Omental fat pad (tissue), 4 donors: ENCODE measurements around the gene HACD2. TPM values are rescaled to one million over a fixed set of nuclear protein-coding genes. Genes with fewer than 3 reads are reported as not detected.

Experiments
- ATAC-seq: fragments of 150-250 bp; one replicate; pipeline ENCODE4 v1.9.1; 2016; ENCODE audit warnings: mild to moderate bottlenecking, moderate library complexity; ENCODE audit not compliant: low FRiP score
- DNase-seq: peaks from one replicate; pipeline ENCODE4 v3.0.0-alpha.2; 2019; ENCODE audit warnings: low spot score
- total RNA-seq, 4 donors: library from RNA; depleted of rRNA; stranded (reverse); fragments of >200 nt; gene quantifications; one replicate each; pipeline ENCODE4 v1.1.0, GENCODE V29; 2016
- TF ChIP-seq, protein P1 (sequence below), 3 donors: fragments of 450-650 bp; IDR thresholded peaks; one replicate each; pipeline ENCODE4 v1.5.1; 2016 to 2017; ENCODE audit warnings: antibody characterized with exemption in 3 of 3, mild to moderate bottlenecking in 3 of 3, moderate library complexity in 2 of 3

Gene HACD2, protein sequence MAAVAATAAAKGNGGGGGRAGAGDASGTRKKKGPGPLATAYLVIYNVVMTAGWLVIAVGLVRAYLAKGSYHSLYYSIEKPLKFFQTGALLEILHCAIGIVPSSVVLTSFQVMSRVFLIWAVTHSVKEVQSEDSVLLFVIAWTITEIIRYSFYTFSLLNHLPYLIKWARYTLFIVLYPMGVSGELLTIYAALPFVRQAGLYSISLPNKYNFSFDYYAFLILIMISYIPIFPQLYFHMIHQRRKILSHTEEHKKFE
- total RNA-seq: 10 to 100 TPM; 31.7 to 44.9 (median 34.0) TPM

DNA sequence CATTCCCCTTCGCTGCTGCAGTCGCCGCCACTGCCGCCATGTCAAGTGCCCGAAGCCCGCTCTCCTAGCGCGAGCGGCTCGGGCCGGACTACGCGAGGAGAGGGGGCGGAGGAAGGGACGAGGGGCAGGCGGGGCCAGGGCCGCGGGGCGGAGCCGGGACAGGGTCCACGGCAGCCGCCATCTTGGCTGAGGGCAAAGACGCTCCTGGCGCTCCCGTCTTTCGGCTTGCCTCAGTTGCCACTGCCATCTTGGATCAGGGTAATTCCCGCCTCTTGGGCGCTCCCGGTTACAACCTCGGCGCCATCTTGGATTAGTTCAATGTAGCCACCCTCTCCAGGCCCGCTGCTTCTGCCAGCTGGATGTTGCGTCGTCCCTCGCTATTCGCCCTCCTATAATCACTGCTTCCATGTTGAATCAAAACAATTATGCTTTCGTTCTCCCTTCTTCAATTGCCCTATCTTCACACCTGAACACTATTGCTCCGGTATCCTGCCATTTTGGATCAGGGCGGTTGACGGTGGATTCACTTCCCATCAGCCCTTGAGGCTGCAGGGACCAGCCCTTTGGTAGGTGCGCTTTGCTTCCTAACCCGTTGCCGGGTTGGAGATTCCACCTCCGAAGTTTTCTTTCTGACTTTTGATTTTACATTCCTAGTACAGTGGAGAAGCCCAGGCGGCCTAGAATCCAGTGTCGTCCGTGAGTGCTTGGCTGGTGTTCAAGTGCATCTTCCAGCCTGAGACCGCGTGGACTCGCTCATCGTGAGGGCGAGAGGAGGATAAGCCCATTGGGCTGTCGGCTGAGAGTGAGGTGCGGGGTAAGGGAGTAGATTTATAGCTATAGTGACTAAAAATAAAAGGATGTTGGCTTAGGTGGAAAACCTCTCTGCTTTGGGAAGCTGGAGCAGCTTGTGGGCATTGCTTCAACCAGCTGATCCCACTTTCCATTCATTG, at the start of gene HACD2:
TSS of gene HACD2 (minus strand) at position 66 of the 950 bp plus-strand sequence. CDS start at position 40, 26 bp downstream.
- TF ChIP-seq, protein P1, sequence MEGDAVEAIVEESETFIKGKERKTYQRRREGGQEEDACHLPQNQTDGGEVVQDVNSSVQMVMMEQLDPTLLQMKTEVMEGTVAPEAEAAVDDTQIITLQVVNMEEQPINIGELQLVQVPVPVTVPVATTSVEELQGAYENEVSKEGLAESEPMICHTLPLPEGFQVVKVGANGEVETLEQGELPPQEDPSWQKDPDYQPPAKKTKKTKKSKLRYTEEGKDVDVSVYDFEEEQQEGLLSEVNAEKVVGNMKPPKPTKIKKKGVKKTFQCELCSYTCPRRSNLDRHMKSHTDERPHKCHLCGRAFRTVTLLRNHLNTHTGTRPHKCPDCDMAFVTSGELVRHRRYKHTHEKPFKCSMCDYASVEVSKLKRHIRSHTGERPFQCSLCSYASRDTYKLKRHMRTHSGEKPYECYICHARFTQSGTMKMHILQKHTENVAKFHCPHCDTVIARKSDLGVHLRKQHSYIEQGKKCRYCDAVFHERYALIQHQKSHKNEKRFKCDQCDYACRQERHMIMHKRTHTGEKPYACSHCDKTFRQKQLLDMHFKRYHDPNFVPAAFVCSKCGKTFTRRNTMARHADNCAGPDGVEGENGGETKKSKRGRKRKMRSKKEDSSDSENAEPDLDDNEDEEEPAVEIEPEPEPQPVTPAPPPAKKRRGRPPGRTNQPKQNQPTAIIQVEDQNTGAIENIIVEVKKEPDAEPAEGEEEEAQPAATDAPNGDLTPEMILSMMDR (IDR thresholded peaks at IDR 0.05): no peak
- ATAC-seq (peak; percentile 97), DNase-seq (peak; percentile 79)

DNA sequence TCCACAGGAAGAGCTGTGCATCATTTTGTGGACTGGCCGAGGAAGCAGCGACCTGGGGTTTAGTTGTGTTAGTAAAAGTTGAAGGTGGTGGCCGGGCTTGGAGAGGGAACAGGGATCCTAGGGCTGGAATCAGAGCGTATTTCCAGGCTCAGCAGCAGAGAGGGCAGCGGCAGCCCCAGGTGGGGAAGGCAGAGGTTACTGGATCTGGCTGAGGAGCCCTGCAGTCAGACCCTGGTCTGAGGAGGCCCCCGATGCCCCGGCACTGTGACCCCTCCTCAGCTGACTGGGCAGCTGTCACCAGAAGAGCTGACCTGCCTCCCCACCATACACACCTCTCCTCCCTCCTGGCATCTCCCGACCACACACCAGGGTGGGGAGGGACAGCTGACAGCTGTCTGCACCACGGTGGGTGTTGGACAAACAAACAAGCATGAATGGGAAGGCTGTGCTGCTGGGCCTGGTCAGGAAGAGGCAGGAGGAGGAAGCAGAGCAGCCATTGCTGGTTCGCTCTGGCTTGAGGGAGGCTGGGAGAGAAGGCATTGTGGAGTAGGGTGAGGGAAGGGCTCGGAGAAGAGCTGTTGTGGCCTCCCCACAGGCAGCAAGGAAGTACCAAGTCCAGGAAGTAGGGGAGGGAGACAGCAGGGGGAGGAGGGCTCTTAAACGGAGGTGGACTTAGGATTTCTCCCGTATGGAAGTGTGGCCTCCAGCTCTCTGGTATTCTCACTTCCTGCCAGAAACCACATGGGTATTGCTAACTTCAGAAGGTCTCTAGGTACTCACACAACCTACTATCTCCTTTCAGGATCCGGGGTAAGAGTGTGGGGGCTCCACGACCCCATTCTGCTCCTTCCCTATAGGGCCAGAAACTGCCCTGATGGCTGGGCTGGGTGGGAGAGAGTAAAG, 49.5 kb upstream of the HACD2 start:
- ATAC-seq: no peak
- no peak for DNase-seq
- TF ChIP-seq, protein P1 (IDR thresholded peaks at IDR 0.05): no peak

DNA sequence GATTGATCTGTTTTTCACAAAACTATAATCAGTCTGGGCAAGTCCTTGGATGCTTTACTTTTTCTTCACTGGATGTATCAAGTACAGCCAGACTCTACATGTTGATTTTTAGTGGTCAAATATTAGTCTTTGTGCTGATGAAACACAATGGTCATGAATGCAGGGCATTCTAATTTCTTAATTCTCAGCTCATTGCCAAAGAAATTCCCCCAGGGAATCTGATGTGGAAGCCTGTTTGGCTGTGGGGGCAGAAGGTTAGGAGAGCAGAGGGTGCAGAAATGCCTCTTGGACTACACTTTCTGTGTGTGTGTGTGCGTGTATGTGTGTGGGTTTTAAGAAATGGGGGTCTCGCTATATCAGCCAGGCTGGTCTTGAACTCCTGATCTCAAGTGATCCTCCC, 48.7 kb upstream of the HACD2 start:
- TF ChIP-seq, protein P1 (IDR thresholded peaks at IDR 0.05): no peak
- DNase-seq: no peak
- no peak for ATAC-seq

DNA sequence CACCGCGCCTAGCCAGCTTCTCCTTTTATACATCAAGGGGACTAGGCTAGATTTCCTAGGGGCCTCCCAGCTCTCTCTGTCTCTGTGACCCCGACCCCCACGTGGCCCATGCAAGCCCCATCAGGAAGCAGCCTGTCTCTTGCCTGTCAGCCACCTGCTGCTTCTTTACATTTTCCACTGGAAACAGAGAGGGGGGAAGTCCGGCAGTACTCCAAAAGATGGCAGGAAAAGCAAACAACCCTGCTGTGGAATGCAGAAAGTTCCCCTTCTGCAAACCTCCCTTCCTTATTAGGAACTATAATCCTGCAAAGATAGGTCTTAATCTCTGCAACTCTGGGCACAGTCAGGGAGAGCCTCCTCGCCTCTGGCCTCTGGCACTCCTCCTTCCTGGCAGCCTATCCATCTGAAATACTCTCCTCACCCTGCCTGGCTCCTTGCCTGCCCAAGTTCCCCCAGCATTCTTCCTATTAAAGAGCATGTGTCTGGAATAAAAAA, 47.4 kb upstream of the HACD2 start:
- peak; percentile 74 for ATAC-seq
- TF ChIP-seq, protein P1 (IDR thresholded peaks at IDR 0.05): no peak
- no peak for DNase-seq

DNA sequence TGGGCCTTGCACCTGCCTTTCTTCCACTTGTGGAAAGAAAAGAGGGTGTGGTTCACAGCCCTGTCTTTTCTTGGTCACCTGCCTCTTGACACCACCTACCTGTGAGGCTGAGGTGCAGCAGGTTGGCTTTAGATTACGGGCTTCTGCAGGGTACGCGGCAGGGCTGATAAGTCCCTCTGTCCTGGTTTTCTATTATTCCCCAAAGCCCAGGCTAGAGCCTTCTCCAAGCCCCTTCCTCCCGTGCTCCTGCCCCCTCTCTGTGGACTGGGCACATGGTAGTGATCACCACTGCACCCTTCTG, 44.8 kb upstream of the HACD2 start:
- TF ChIP-seq, protein P1 (IDR thresholded peaks at IDR 0.05): no peak
- DNase-seq (no peak), ATAC-seq (no peak)

DNA sequence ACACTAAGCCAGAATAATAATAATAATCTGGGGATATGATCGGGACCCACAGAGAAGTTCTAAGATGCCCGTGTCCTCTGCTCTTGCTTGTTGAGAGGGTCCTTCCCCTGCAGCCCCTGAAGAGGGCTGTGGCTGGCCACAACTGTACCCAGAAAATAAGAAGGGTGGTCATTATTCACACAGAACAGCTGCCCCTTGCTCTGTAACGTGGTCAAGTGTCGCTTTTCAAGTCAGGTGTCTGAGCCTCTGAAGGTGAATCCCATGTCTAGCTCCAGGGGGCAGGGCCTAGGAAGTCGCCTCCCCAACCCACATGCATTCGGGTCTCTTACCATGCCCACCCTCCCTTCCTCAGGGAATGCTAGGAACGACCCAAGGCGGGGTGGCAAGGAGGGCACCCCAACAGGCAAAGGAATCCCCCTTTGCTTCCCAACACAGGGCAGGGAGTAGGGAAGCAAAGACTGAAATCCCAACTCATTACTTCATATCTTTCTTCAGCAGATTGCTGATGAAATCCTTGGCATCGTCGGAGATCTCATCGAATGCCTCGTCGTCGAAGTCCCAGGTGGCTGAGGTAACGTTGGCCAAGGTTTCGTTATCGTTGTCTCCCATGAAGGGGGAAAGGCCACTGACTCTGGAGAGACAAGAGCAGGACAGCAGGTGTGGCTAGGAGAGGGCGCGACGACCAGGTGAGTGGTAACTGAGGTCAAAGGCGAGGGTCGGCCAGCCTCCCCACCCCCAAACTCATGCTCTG, 44.3 kb upstream of the HACD2 start:
- DNase-seq: no peak
- TF ChIP-seq, protein P1 (IDR thresholded peaks at IDR 0.05): no peak
- ATAC-seq: no peak
